HG03342 (cell line): ENCODE results near the gene SPIN3.
"Not testable (repeated sequence)": the region's sequence is repeated elsewhere in the genome, so short reads cannot be mapped to it uniquely, and the experiment has no call there.

ENCODE experiments used
- ATAC-seq: cut with Tn5 transposase; IDR thresholded peaks from one replicate; pipeline ENCODE4 v1.9.1; 2021; ENCODE audit warnings: mild to moderate bottlenecking, moderate library complexity; ENCODE audit not compliant: unreplicated experiment

SPIN3 gene

DNA sequence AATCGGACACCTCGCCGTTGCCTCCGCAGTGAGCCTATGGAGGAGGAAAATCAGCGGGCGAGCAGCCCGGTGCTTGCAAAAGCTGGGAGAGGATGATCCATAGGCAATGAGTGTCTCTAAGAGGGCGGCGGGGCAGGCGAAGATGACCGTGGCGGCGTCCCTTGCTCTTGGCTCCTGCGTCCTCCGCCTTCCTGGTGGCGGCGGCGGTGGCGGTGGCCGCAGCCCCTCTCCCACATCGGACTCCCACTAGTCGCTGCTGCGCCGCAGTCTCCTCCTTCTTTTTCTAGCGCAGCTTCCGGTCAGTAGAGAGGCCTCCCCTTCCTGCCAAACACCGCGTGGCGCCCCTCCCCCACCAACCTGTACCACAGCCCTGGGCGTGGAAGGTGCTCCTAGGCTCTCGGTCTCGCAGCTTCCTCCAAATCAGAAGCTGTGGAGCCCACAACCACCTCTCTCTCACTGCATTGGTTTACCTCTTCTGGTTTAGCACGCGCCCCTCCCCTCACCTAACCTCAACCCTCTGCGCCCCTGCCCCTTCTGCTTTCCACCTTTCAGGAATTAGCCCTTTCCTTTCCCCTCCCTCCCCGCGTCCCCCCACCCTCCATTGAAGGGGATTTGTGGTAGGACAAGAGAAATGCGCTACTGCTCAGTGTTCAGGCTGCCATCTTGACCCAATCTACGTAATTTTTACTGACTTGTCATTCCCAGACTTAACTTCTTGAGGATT lies at the start of gene SPIN3:
Gene SPIN3, minus strand, starts transcription at position 271 of the 724 bp plus-strand sequence. CDS start 594 bp downstream, outside the sequence.
- peak; percentile 96 for ATAC-seq

DNA sequence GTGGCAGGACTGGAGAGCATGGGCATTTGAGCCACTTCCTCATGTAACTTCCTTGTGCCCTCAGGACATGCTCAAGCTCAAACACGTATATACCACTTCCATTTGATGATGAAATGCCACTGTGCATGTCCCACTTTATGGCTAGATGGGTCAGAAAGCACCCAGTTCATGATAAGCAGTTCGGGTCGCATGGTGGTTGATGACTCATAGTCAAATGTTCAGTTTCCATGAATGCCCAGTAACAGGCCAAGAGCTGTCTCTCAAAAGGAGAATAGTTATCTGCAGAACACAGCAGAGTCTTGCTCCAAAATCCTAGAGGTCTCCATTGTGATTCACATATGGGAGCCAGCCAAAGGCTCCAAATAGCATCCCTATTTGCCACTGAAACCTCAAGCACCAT lies 48.9 kb upstream of the SPIN3 start:
- ATAC-seq, result no peak

DNA sequence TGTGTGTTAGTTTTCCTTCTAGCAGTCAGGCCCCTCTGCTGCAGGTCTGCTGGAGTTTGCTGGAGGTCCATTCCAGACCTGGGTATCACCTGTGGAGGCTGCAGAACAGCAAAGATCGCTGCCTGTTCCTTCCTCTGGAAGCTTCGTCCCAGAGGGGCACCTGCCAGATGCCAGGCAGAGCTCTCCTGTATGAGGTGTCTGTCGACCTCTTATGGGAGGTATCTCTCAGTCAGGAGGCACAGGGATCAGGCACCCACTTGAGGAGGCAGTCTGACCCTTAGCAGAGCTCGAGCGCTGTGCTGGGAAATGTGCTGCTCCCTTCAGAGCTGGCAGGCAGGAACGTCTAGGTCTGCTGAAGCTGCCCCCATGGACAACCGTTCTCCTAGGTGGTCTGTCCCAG lies 41.9 kb upstream of the SPIN3 start:
- ATAC-seq, result not testable (repeated sequence)

DNA sequence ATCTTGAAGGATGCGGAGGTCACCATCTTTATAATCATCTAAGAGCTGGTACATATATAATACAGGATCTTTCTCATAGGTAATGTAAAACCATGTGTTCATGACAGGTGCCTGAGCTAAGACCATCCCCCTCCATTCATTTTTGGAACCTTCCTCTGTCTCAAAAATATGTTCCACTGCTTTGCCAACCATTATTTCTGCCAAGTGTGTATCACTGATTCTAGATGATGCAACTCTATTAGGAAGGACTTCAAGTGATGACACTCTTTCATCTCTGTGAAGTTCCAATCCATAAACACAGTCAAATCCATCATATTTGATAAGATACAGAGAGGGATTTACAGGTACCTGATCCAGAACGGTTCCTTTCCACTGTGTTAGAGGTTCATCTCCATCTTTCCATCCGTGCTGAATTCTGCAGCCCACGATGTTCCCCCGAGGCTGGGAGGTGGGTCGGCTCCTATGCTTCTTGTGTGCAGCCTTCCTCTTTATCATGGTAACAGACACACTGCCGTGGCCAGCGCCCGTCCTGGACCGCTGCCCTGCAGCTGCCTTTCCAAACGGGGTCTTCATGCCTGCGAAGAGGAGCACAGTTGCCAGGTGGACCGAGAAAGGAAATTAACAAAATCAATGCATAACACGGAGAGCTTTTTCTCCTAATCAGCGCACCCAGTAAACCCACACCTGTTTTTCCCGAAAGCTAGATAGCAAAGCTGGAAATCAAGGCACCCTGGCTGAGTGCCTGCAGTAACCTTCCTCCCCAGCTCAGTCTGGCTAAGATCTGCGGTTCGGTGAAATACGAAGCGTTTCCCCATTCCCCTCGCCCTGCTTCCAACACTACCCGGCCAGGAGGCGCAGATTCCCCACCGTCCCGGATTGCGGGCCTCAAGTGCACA lies 718 bp downstream of the SPIN3 start:
- no peak for ATAC-seq

- ATAC-seq, result no peak
These were observed 7.6 kb downstream of the SPIN3 start for GRCh38 chrX:56987741-56988140.

DNA sequence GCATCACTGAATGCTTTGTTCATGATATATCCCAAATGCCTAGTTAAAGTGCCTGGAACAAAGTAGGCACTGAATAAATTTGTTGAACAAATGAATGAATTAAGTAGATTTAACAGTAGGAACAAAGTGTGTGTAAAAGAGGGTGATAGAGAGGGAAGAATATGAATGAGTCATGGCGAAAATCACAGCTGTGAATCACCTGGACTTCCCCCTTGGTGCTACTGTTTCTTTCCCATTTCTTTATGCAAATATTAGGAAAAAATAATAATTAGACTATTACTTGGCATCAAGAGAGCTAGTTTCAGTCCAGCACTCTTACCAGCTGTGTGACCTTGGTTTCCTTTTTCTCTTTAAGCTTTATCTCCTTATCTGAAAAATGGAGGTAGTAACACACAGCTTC lies 9.2 kb downstream of the SPIN3 start:
- peak; percentile 53 for ATAC-seq

GRCh38 chrX:56978172-56978571 lies 17.2 kb downstream of the SPIN3 start:
- ATAC-seq, result peak; percentile 96

- ATAC-seq, result no peak
These were observed 19.7 kb downstream of the SPIN3 start for GRCh38 chrX:56975611-56976010.

DNA sequence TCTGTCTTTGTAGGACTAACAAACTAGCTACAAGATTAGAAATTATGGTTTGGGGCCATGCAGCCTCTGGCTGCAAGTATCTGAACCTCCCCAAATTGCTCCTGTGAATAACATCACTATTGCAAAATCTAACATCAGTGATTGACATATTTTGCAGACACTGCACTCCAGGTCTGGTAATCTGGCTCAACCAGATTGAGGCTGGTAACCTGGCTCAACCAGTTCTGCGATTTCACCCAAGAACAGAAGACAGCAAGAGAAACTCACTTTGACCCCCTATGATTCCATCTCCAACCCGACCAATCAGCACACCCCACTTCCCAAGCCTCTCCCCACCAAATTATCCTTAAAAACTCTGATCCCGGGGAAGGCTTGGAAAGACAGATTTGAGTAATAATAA lies 20.9 kb downstream of the SPIN3 start:
- ATAC-seq, result no peak

GRCh38 chrX:56969559-56969958 lies 25.8 kb downstream of the SPIN3 start:
- no peak for ATAC-seq

DNA sequence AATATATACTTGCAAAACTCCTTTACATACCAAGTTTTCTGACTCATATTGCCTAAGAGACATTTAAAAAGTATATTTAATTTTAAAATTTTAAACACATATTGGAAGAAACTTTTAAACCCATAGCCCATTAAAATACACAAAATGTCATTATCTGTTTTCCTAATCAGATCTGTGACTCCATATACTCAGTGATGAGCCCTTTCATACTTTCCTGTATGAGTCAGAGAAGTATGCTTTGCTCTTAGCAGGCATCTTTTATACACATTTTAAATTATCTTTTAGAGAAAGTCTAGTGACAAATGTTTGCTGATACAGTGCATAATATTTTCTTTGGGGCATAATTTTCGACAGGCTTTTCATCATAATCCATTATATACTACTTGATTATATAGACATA lies 26.4 kb downstream of the SPIN3 start:
- no peak for ATAC-seq

DNA sequence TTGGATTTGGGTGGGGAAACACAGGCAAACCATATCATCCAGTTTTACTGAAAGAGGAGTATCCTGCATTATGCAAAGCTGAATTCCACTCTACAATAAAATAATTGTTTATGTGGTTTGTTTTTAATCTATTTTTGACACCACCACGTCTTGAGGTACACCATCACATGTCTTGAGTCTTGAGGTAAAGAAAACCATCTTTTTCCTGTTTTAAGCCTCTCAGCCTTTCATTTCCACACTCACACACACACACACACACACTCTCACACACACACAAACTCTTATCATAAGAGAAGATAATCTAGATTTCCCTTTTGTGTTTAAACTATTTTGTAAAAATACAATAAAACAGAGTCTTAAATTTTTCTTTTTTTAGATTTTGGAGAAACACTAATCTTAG lies 32.0 kb downstream of the SPIN3 start:
- no peak for ATAC-seq

GRCh38 chrX:56947699-56948098 lies 47.6 kb downstream of the SPIN3 start:
- no peak for ATAC-seq

DNA sequence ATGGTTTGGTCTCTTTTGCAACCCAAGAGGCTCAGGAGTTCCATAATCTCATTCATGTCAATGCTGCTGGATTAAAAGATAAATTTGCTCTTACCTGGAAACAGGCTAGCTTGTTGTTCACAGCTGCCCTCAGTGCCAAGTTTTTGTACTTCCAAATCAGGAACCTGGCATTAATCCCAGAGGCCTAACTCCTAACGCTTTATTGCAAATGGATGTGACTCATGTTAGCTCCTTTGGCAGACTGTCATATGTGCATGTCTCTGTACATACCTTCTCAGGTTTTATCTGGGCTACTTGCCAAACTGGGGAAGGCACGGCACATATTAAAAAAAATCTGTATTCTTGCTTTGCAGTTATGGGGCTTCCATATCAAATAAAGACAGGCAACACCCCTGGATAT lies 49.1 kb downstream of the SPIN3 start:
- not testable (repeated sequence) for ATAC-seq

GRCh38 chrX:56945226-56945625 lies 50.1 kb downstream of the SPIN3 start:
- ATAC-seq, result not testable (repeated sequence)

GRCh38 chrX:56943264-56943663 lies 52.1 kb downstream of the SPIN3 start:
- ATAC-seq, result no peak
